D341Med (cell line): ENCODE measurements around the gene ARHGEF2.
A peak's percentile ranks its signal among the peaks of the same experiment; 100 is the strongest.

ENCODE experiments used
- DNase-seq: peaks from one replicate; pipeline ENCODE4 v3.0.0; 2012; ENCODE audit warnings: low spot score

The ARHGEF2 gene

DNA sequence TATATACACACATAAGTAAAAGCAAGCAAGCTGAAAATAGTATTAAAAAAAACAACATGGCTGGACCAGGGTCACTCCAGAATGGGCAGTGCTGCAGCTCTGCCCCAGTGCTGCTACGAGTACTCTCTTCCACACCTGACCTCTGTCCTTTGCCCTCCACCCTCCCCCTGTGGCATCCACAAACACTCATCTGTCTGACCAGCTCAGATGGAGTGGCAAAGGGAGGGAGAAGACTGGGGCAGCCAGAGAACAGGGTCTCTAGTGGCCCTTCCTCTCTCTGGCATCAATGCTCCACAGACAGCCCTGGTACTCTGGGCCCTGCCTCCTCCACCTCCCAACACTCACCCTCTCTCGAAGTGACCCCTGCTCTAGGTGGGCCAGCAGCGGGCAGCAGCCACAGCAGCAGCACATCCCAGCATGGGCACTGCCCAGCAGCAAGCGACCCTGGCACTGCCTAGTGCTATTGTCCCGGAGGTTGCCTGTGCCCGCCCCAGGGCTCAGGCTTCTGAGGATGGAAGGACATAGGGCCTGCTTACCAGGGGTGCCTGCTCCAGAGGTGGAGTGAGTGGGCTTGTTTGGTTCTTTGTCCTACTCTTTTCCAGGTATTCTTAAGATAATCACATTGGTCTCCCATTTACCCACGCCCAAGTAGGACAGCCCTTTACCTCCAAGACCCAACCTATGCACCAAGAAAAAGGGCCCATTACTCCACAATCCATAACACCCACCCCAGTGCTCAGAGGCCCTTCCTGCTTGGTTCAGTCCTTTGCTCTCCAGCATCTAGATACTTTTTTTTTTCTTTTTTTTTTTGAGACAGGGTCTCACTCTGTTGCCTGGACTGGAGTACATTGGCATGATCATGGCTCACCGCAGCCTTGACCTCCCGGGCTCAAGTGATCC is 6.2 kb downstream of the ARHGEF2 start:
- no peak for DNase-seq

DNA sequence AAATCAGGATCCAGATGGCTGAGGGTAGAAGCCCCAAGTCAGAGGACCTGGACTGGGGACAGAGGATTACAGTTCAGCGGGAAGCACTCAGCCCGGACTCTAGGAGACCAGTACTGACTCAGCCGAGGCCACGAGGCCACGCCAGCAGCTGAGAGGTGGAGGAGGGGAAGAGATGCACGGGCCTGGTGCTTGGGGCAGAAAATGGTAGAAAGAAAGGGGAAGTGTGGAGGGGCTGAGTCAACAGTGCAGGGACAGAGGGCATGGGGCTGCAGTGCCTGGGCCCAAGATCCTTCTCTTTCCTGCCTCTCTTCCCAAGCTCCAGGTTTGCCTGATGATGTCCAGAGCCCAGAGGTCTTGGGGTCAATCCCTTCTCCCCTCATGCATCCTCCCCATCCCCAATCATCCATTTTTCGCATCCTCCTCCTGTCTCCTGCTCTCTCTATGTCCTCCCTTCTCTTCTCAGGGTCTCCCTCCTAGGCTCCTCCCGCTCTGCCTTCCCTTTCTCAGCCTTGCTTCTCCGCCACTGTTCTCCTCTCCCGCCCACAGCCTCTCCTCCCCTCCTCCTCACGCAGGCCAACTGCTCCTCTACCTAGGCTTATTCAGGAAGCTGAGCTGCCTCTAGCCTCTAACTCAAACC is 7.7 kb downstream of the ARHGEF2 start:
- no peak for DNase-seq

DNA sequence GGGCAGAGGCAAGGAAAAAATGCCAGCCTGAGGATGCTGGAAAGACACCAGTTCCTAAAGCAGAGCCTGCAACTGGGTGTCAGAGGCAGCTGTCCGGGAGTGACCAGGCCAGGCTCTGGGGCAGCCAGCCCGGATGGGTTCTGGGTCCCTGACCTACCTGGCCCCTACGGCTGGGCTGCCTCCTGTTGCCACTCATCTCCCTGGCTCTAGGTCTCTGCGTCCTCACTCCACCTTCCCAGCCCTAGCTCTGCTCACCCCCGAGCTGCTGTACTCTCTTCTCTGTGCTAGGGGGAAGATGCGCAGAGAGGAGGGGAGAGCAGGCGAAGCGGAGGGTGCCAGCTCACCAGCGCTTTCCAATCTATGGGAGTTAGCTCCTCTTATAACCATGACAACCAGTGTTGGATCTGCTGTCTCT is 9.0 kb downstream of the ARHGEF2 start:
- no peak for DNase-seq

DNA sequence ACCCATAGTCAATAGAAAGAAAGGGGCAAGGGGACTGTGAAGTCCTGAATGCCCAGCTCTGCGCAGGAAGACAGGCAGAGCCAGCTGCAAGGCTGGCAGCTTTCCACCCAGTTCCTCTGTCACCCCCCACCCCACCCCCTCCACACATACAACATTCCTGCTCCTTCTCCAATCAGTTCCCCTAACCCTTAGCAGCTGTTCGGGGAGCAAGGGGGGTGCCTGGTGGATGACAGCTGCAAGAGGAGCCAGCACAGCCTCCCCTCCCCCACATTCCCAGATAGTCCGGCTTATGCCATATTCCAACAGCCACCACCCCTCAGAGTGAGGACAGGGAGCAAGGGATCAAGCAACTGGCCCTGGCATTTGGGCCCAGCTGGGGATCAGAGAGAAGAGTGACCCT is 9.7 kb downstream of the ARHGEF2 start:
- peak; percentile 79 for DNase-seq

DNA sequence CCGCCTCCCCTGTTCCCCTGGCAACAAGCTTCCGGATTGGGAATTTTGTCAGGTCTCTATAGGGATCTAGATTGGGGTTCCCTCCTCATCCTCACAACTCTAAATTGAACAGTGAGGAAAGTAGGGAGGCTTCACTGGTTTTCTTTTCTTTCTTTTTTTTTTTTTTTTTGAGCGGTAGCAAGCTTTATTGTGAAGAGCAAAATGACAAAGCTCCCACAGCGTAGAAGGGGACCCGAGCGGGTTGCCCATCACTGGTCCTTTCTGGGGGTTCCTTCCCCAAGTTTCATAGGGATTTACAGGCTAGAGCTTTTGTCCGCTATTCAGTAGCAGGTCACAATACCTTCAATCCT is 10.3 kb downstream of the ARHGEF2 start:
- no peak for DNase-seq

DNA sequence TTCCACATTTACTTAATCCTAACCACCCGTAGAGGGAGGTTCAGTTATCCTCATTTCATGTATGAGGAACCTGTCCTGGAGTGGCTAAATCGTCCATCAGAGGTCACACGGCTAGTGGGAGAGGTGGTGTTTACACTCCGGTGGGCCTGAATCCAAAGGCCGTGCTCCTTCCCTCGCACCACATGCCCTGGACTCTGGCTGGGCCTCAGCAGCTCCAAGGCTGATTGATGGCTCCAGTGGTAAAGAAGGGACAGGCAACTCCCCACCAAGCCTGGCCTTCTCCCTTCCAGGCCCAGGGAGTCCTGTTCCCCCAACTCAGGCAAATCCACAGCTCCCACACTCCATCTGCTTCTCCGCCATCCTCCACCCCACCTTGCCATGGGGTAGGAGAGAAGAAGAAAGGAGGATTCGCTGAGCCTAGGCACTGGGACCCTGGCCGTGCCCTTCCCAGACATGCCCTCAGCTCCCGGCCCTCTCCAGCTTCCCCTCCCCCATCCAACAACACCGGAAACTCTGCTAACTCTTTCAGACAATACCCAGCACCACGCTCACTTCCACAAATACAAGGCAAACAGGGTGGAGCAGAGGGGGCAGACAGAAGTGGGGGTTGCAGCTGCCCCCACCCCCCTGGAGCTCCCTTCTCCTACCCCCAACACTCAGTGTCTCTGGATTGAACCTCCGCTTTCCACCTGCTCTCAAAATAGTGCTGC is 10.9 kb downstream of the ARHGEF2 start:
- DNase-seq: no peak

DNA sequence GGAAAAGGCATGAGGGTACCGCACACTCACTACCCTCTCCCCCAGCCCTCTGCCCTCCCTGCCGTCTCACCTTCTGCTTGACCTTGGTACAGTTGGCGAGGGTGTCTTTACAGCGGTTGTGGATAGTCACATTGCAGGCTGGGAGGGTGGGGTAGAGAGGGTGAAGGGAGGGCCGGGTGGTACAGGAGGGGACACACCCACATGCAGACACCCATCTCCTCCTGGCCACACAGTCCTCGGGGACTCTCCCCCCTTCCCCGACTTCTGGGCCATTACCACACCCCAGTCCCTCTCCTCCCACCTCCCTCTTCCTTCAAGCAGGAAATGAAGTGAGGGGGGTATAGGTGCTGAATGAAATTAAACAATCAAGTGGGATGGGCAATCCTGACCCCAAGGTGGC is 11.6 kb downstream of the ARHGEF2 start:
- no peak for DNase-seq

DNA sequence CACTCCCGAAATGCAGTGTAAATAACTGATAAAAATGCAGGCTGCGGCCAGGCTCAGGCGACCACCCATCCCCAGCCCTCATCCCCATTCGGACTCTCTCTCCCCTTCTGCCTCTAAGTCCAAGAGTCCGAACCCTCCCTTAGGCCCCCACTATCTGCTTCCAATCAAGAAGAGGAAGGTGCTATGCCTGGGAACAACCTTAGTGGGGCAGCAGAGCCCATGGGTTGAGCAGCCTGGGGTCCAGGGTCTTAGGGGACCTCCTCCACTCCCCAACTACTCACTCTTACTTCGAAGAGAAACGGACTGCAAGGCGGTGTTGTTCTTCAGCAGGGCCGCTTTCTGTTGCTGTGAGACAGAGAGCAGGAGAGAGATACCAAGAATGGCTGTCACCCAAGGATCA is 12.2 kb downstream of the ARHGEF2 start:
- no peak for DNase-seq

DNA sequence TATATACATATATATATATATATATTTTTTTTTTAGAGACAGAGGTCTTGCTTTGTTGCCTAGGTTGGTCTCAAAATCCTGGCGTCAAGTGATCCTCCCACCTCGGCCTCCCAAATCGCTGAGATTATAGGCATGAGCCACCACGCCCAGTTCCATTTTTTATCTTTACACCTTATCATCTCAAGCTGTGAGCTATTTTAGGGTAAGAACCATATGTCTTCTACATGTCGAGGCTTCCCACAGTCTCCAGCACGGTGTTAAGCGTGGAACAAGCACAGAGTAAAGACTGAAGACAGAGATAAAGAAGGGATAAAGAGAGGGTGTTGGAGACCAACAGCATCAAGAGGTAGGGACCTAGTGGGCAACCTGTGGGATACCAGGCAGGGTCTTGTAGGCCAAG is 14.2 kb downstream of the ARHGEF2 start:
- no peak for DNase-seq

DNA sequence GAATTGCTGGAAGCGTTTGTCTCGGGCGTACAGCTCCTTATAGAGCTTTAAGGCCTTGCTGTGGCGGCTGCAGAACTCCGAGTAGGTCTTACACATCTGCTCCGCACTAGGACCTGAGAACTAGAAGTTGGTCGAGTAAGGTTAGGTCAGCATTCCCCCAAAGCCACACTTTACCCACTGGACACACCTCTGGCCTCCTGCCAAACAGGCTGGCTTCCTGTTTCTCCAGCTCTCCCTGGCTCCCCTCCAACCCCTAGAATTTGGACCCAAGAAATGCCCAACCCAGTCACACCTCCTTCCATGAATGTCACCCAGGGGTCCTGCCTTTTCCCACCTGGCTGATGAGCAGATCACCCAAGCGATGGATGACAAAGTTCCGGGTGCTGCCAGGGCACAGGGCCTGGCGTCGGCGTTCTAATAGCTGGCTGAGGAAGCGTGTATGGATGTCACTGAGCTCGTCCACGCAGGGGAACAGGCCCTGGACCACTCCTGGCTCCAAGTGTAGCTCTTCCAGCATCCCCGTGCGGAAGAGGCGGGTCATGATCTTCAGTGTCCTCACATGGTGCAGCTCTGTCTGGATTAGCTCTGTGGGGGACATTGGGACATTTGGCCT is 15.6 kb downstream of the ARHGEF2 start:
- no peak for DNase-seq

DNA sequence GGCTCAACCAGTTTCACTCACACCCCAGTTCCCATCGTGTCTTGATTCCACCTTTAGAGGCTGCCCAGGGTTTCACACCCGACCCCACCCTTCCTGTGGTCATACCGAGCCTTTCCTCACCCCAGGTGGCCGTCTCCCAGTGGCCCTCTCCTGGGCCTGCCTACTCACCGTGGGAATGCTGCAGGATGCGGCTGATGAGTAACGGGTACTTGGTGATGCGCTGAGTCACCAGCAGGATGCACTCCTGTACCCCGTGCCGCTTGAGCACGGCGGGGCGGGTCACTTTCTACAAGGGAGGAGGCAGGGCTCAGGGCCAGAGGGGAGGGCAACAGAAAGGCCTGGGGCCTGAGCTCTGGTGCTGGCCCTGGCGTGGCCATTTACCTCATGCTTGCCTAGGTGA is 16.4 kb downstream of the ARHGEF2 start:
- DNase-seq: peak; percentile 57

DNA sequence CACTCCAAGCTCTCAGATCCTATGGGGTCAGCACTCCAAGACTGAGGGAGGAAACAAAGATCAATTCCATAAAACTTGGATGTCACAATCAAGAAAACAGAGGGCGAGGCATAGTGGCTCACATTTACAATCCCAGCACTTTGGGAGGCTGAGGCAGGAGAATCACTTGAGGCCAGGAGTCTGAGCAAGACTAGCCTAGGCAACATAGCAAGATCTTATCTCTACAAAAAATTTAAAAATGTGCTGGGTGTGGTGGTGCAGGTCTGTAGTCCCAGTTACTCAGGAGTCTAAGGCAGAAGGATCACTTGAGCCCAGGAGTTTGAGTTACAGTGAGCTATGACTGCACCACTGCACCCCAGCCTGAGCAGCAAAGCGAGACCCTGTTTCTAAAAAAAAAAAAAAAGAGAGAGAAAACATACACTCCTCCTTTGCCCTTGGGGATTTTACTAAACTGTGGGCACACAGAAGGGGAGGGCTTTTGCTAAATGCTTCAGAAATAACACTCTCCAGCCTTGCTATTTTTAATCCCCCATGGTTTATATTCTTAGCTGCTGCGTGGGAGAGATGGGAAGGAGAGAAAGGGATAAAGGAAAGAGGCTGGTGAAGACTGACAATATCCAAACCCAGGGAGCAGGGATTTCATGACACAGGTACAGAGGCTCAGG is 18.1 kb downstream of the ARHGEF2 start:
- DNase-seq: no peak

DNA sequence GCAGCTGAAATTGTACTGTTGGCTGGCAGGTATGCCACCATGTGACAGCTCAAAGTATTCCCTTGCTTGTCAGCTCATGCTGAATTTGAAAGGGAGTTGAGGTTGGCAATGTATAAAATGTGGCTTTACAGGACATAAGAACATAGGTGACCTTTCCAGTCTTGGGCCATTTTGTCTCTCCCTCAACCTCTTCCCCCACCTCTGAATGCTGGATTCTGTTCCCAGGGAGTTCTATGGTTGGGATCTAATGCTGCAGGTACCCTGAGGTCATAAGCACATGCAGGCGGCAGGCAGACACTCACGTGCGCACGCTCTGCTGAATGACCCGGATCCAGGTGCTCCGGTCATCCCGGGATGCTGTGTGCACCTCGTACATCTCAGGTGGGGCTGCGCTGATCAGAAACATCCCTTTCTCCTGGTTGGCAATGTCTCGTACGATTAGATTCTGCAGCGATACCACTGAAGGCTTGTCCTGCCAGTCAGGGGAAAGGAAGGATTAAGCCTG is 20.9 kb downstream of the ARHGEF2 start:
- no peak for DNase-seq

DNA sequence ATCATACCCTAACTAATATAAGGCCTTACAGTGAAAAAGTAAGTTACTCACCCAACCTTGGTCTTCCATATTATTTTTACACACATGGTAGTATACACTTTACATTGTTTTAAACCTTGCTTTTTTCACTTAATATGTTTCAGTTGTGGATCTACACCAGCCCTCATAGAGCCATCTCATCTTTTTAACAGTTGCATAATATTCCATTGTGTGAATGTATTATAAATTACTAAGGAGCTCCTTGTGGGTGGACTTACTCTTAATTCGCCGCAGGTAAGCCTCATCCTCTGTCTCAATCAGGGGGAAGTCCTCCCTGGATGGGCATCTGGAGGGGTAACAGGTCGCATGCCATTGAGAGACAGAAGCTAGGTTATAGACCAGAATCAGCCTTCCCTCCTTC is 23.7 kb downstream of the ARHGEF2 start:
- no peak for DNase-seq

DNA sequence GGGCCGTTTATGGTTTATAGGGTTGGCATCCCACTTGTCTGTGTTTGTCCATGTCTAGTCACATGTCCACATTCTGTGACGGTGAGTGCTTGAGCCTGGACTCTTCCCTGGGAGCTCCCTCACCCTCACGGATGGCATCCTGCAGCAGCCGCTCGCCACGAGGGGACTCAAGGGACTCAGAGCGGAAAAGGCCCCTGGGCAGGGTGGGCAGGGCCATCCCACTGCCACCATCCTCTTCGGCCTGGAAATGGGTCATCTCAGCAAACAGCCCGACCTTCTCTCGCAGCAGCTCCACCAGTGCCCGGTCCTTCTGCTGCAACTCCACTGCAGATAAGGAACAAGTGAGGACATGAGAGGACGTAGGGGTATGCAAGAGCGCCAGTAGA is 25.8 kb downstream of the ARHGEF2 start:
- peak; percentile 25 for DNase-seq

DNA sequence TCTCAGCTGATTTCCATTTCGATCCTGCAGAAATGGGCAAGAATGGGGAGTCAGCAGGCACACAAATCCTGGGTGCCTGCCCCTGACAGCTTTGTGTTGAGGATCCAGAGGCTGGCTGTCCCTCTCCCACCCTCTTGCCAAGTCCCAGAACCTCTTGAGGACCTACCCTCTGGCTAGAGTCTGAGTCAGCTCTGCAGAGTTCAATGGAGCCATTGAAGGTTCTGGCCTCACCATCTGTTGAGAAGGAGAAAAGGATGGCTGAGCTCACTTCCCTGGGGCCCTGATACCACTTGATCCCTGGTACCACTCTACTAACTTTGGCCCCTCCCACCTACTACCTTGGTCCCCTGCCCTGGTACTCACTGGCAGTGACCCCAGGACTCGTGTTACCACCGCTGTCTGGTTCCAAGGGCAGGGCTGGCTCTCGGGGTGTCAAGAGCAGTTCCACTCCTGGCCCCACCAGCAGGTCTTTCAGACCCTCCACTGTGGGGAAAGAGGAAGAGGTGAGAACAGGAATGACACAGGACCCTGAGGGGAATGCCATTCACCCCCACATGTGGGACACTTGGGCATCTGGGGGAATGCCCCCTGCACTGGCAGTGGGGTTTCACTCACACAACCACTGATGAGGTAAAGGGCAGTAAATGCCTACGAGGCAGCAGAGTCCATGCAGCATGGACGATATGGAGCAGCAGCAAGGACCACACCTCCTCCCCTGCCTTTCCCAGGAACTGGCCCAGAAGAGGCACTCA is 26.4 kb downstream of the ARHGEF2 start:
- peak; percentile 23 for DNase-seq

DNA sequence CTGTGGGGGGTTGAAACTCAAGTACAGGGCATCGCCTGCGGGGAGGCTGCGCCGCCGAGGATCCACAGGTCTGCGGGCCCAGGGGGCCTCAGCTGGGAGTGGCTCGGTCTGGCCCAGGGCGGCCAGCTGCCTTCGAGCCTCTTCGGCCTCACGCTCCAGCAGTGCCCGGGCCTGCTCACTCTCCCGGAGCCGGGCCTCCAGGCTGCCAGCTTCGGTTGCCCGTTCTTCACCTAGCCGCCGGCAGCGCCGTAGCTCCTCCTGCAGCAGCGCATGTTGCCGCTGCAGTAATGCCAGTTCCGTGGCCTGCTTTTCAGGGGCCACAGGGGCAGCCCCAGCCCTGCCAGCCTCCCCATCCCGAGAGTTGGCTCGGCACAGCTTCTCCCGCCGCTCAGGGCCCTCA is 27.5 kb downstream of the ARHGEF2 start:
- peak; percentile 40 for DNase-seq

DNA sequence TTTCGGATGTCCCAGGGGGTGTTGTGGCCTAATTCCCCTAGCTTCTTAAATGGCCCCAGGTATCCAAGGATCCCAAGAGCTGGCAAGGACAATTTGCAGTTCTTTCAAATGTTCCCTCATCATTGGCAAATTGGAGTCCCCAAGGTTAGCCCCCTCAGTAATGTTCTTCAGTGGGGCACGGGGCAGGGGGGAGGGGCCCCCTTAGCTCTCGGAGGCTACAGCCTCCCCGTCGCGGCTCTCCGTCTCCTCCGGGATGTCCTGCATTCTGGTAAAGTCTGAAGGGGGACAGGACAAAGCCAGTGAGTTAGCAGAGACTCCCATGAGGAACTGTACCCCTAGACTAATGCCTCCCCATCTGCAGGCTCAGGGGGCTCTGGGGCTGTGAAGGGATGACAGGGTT is 30.6 kb downstream of the ARHGEF2 start:
- no peak for DNase-seq

DNA sequence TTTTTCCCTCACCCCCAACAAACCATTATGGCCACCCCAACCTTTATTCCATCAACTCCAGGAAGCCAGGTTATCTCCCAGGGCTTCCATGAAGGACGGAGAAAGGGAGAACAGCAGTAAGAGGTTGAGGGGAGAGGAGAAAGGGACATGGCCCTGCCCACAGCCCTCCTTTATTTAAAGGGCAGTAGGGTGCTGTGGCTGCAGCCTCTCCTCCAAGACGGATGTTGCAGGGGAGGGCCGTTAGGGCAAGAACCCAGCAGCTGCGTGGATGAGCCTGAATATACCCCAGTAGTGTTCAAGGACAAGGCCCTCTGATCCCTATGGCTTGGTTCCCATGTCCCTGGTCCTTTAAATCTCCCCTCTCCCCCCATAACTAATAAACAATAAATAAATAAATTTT is 31.1 kb downstream of the ARHGEF2 start:
- DNase-seq: no peak

DNA sequence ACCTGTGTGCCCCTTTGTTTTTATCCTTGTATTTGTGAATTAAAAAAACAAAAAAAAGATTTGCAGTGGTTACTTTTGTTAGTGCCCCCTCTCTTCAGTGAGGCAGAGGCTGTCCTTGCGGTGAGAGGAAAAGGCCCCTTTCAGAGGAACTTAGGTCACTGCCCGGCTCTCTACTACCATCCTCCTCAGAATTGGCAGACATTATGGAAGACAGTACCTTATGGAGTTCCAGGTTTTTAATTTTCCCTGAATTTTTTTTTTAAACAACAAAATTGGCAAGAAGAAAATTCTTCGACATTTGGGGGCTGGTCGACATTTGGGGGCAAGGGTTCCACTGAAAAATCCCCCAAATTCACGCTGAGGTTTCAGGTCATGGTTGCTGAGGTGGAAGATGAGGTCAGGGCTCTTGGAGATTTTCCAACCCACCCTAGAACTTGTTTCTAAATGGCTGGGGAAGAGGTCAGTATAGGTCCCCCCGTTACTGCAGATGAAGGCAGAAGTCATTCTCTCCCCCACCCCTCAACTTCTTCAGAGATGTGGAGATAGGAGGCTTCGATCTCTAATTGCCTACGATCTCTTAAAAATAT is 31.6 kb downstream of the ARHGEF2 start:
- no peak for DNase-seq

DNA sequence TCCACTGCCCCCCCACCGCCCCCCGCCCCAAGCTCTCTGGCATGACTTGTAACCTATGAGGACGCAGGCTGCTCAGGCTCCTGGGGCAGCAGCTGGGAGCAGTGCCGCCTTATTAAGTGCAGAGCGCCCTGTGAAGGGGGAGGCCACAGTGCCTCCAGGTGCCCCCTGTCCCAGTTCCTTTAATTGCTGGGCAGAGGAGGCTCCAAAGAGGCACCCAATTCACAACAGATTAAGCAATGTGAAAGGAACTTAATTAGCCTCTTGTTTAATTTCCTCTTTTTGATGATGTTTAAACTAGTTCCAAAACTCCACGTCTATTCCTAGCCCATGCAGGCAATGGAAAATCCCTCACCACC is 33.9 kb downstream of the ARHGEF2 start:
- DNase-seq: no peak
